Measurements from ENCODE around the gene OSBPL7. TPM values are rescaled to one million over a fixed set of nuclear protein-coding genes. Genes with fewer than 3 reads are reported as not detected.

OSBPL7 gene, protein sequence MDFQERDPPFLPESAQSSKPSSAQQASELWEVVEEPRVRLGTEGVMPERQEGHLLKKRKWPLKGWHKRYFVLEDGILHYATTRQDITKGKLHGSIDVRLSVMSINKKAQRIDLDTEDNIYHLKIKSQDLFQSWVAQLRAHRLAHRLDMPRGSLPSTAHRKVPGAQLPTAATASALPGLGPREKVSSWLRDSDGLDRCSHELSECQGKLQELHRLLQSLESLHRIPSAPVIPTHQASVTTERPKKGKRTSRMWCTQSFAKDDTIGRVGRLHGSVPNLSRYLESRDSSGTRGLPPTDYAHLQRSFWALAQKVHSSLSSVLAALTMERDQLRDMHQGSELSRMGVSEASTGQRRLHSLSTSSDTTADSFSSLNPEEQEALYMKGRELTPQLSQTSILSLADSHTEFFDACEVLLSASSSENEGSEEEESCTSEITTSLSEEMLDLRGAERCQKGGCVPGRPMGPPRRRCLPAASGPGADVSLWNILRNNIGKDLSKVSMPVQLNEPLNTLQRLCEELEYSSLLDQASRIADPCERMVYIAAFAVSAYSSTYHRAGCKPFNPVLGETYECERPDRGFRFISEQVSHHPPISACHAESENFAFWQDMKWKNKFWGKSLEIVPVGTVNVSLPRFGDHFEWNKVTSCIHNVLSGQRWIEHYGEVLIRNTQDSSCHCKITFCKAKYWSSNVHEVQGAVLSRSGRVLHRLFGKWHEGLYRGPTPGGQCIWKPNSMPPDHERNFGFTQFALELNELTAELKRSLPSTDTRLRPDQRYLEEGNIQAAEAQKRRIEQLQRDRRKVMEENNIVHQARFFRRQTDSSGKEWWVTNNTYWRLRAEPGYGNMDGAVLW
- 3.7 TPM for total RNA-seq

- DNase-seq, result peak; percentile 54
Measured at GRCh38 chr17:47821424-47822391, at the start of gene OSBPL7. Gene OSBPL7, minus strand, starts transcription at chr17:47821794. Its CDS starts 1,516 bp downstream, at chr17:47820278.

GRCh38 chr17:47871048-47871447 is 49.5 kb upstream of the OSBPL7 start:
- no peak for DNase-seq

DNA sequence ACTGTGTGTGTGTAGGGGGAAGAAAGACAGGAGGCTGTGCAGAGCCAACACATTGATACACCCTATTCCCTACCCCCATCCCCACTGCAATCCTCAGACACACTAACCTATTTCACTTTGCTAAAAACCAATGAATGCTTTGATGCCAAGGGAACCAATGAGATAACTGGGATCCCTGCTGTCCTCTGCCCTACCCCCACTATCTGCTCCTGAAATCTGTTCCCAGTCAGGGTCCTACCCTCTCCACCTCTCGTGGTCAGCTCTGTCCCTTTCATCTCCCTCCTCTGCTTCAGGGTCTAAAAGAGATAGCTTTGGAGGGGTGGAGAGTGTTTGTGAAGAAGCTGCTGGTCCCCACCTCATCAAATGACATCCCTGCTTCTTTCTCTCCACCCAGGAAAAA is 48.5 kb upstream of the OSBPL7 start:
- DNase-seq, result no peak

DNA sequence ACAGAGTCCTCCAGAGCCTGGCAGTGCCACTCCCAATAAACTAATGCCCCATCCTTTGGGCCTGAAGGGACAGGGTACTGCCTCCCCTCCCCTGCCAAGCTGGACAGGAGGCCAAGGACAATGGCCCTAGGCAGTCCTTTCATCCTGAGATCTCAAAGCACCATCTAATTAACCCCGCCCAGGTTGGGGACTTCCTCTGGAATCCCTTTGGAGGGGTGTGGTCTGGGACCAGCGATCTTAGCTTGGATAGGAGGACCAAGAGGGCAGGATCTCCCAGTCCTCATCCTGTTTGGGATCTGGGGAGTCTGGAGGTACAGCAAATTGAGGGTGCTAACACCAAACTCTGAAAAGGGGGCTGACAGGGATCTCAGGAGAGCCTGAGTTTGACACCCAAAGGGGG is 47.5 kb upstream of the OSBPL7 start:
- DNase-seq, result no peak

GRCh38 chr17:47867813-47868533 is 46.4 kb upstream of the OSBPL7 start:
- DNase-seq, result no peak

DNA sequence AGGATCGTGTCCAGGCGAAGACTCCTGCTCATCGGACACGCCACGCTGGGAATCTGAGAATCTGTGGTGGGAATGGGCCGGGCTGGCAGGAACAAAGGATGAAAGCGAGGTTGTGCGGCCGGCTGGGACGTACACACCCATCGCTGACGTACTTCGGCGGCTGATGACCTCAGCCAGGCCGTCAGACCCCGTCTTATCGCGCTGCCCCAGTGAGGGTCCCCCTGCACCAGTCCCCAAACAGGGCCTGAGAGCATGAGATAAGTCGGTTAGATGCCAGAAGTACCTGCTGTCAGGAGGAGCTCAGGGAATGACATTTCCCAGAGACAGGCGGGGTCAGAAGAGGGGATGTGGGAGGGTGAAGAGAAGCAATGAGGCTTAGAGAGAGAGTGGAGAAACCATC is 45.3 kb upstream of the OSBPL7 start:
- no peak for DNase-seq

- DNase-seq, result no peak
Measured at GRCh38 chr17:47864791-47865216, 43.2 kb upstream of the OSBPL7 start.

- DNase-seq, result no peak
Measured at GRCh38 chr17:47862621-47863440, 41.2 kb upstream of the OSBPL7 start.

GRCh38 chr17:47860386-47860785 is 38.8 kb upstream of the OSBPL7 start:
- DNase-seq, result no peak

DNA sequence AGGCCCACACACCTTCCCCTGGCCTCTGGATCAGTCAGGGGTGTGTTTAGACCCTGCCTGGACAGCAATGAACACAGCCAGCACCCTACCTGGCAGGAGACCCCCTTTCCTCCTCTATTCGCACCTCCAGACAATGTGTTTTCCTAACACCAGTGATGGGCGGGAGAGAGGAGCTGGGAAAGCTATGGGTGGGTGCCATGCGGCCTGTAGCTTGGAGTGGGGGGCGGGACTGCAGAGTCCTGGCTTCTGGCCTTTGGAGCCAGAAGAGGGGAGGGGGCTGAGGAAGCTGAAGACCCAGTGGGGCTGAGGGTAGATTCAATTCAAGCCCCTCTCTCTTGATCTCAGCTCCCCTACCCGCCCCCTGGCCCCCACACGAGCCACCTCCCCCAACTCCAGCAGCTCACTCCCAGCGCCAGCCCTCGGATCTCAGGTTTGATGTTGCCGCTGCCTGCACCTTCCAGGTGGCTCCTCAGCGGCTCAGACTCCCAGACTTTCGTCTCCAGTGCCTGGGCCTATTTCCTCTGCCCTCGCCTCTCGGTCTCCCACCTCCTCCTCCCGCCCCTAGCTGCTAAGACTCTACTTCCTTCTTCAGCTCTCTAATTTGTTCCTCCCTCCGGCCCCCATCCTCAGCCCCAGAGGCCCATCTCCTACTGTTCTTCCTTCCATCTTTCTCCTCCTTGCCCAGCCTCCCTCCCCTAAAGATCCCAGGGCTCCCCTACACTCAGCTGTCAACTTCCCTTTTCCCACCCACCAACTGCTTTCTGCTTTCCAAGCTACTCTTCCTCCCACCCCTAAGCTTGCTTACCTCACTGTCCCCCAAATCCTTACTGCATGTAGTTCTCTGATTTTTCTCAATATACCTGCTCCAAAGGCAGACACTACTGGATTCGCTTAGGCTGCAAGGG is 36.2 kb upstream of the OSBPL7 start:
- no peak for DNase-seq

GRCh38 chr17:47856830-47857229 is 35.2 kb upstream of the OSBPL7 start:
- no peak for DNase-seq

DNA sequence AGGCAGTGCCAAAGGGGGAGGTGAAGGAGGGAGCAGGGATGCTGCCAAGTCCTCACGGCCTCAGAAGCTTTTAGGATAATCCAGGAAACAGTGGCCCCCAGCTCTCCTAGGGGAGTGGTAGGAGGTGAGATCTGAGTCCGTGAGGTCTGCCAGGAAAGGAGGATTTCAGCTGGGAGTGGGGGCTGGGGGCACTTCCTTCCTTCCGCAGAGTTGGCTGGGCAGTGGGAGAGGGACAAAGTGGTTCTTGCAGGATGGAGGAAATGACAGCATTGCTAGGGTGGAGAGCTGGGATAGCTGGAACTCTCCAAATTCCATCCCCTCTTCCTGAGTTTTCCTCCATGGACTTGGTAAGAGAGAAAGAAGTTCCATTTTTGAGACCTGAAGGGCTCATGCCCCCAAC is 34.1 kb upstream of the OSBPL7 start:
- no peak for DNase-seq

DNA sequence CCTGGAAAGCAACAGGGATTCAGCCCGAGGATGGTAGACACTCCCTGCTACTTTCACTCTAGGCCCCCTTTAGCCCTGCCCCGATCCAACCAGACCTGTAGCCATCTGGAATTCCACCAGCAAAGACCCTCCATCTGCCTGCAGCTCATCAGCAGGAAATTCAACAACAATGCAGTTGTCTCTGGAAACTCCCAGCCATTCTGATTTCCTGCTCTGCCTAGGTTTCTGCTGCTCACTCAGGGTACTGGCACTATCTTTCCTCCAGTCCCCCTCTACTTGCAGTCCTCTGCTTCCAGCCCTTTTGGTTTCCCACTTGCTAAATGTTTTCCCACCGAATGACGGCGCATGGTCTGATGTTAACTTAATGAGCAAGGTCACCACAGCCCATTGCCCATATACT is 32.0 kb upstream of the OSBPL7 start:
- no peak for DNase-seq

DNA sequence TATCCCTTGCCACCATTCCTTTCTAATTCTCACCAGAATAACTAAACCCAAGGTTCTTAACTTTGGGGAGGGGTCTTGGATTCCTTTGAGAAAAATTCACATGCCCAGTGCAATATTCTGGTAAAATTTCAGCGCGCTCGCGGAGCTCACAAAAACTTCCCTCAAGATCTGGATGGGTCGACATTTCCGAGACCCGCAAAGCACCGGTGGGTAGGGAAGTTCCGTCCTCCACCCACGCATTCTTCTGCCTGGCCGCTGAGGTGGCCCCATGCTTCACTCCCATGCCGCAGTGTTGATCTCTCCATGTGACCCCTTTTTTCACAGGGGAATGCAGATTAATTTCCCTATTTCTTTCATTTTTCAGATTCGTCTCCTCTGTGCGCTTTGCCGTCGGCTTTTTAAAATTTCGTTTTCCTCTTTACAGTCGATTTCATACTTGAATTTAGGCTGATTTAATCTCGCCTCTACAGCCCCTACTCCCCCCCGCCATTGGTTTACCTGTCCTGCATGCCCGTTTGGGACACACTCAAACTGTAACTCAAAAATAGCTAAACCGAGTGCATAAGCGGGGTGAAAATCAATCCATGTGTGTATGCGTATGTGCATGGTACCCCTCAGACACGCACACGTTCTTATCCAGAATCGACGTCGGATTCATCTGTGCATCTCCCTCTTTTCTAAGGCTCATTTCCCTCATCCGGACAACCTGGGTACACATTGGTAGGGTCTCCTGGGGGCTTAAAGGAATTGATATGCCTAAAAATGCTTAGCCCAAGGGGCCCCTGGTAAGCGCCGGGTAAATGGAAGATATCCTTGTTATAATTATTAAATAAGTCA is 30.7 kb upstream of the OSBPL7 start:
- DNase-seq, result no peak

DNA sequence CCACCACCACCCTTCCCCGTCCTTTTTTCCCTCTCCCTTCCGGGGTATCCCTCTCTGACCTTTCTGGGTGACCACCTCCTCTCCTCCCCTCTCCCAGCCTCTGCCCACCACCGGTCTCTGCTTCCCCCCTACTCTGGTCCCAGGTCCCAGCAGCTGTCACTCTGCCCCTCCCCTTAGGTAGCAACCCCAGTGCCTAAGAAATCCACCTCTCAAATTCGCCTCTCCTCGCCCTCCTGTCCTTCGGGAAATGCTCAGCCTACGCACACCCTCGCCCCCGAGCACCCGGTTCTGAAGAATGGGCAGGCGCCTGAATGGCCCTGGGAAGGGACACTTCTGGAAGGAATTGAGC is 30.1 kb upstream of the OSBPL7 start:
- no peak for DNase-seq

DNA sequence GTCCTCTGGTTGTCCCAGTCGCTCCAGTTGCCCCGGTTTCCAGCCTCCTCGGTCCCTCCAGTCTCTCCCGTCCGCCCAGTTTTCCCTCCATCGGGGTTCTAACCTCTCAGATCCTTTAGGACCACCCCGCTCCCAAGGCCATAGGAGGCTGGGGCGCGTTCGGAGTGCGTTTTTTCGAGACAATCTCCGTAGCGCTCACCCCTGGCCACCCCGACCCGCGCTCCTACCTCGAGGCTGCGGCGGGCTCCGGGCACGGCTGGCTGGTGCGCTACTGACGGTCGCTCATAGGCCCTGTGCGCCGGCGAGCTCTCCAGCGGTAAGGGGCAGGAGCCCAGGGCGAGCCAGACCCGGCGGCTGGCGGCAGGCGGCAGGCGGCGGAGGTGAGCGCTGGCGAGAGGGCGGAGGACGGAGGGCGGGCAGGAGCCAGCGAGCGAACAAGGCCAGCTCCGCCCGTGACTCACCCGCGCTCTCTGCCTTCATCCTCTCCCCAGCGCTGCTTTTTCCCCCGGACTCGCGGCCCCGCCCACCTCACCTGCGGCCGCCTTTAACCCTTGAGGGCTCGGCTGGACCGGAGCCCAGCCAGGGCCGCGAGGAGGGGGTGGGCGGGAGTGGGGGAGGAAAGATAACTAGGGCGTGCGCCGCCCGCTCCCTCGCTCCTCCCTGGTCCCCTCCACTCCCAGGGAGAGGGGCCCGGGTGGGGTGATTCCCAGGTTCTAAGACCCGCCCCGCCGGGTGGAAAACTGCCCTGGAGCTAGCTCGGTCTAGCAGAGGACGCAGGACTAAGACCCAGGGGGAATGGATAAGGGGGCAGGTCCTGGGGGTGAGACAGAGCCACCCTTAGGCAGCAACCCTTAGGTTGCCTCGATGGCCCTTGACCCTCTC is 29.3 kb upstream of the OSBPL7 start, which contains the start of gene SP6:
TSS of gene SP6 (minus strand) at position 472 of the 882 bp plus-strand sequence. CDS start 2,734 bp downstream, outside the sequence.
- no peak for DNase-seq

DNA sequence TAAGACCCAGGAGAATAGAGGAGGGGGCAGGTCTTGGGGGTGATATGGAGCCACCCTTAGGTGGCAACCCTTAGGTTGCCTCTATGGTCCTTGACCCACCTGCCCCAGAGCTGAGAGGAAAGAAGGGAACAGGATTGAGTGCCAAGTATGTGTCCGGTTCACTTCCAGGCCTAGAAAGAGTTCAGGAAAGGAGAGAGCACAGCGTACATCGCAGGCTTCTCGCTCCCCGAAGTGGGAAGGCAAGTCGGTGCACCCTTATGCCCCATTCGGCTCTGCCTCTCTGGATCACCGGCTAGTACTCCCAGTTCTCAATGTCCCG is 28.7 kb upstream of the OSBPL7 start:
- DNase-seq, result no peak

GRCh38 chr17:47848198-47848513 is 26.6 kb upstream of the OSBPL7 start:
- no peak for DNase-seq

All from skin of body (tissue), 2 donors.